HepG2 (cell line): ENCODE results near the gene TGM1. TPM values are rescaled to one million over a fixed set of nuclear protein-coding genes. Genes with fewer than 3 reads are reported as not detected.
A peak's percentile ranks its signal among the peaks of the same experiment; 100 is the strongest.

ENCODE experiments used
- IRF1 ChIP-seq: sonication (generic); formaldehyde crosslinking; IDR thresholded peaks from 2 replicates; pipeline ENCODE4 v1.4.0; 2020; ENCODE audit warnings: low read depth, mild to moderate bottlenecking, missing genetic modification reagents
- KAT8 ChIP-seq: IDR thresholded peaks from 2 replicates; pipeline ENCODE4 v1.6.1; 2016; ENCODE audit warnings: missing genetic modification reagents, missing compliant biosample characterization
- KDM1A ChIP-seq: IDR thresholded peaks from 2 replicates; pipeline ENCODE4 v1.6.1; 2016; ENCODE audit warnings: missing compliant biosample characterization
- NFRKB ChIP-seq: fragments of 450-650 bp; IDR thresholded peaks from 2 replicates; pipeline ENCODE4 v1.6.1; 2017
- NFYB ChIP-seq: sonication (generic); formaldehyde crosslinking; IDR thresholded peaks from 2 replicates; pipeline ENCODE4 v1.4.0; 2020; ENCODE audit warnings: missing genetic modification reagents
- PHF20 ChIP-seq: sonication (generic); formaldehyde crosslinking; IDR thresholded peaks from 2 replicates; pipeline ENCODE4 v1.5.0; 2020; ENCODE audit warnings: mild to moderate bottlenecking, missing genetic modification reagents
- POLR2A ChIP-seq, 2 experiments: IDR thresholded peaks; 2 replicates each; pipeline ENCODE4 v1.6.1; 2011; ENCODE audit warnings: low read depth in 2 of 2, low read length in 2 of 2, mild to moderate bottlenecking in 1 of 2, moderate library complexity in 1 of 2; ENCODE audit not compliant: insufficient read depth in 1 of 2
- SCMH1 ChIP-seq: sonication (generic); formaldehyde crosslinking; IDR thresholded peaks from 2 replicates; pipeline ENCODE4 v1.9.0; 2021; ENCODE audit warnings: missing genetic modification reagents, mild to moderate bottlenecking, borderline replicate concordance
- U2AF1 ChIP-seq: fragments of 200-400 bp; formaldehyde crosslinking; optimal IDR thresholded peaks from 2 replicates; pipeline ENCODE3; 2017; ENCODE audit warnings: mild to moderate bottlenecking, low read depth, low read length
- WIZ ChIP-seq: sonication (generic); formaldehyde crosslinking; IDR thresholded peaks from 2 replicates; pipeline ENCODE4 v1.5.1; 2020; ENCODE audit warnings: mild to moderate bottlenecking, missing genetic modification reagents
- ZNF280D ChIP-seq: sonication (generic); formaldehyde crosslinking; IDR thresholded peaks from 2 replicates; pipeline ENCODE4 v1.5.1; 2020; ENCODE audit warnings: mild to moderate bottlenecking, missing genetic modification reagents
- ZNF432 ChIP-seq: sonication (generic); formaldehyde crosslinking; IDR thresholded peaks from 2 replicates; pipeline ENCODE4 v1.5.0; 2020; ENCODE audit warnings: missing genetic modification reagents, mild to moderate bottlenecking, borderline replicate concordance
- ZNF512 ChIP-seq: sonication (generic); formaldehyde crosslinking; IDR thresholded peaks from 2 replicates; pipeline ENCODE4 v1.4.0; 2020; ENCODE audit warnings: mild to moderate bottlenecking, missing genetic modification reagents
- ZNF549 ChIP-seq: sonication (generic); formaldehyde crosslinking; IDR thresholded peaks from 2 replicates; pipeline ENCODE4 v1.5.0; 2020; ENCODE audit warnings: missing genetic modification reagents
- ZNF75D ChIP-seq: sonication (generic); formaldehyde crosslinking; IDR thresholded peaks from 2 replicates; pipeline ENCODE4 v1.8.1; 2023; ENCODE audit warnings: missing genetic modification reagents, mild to moderate bottlenecking, borderline replicate concordance
- ZNF879 ChIP-seq: sonication (generic); formaldehyde crosslinking; IDR thresholded peaks from 2 replicates; pipeline ENCODE4 v1.8.1; 2023; ENCODE audit warnings: missing genetic modification reagents
- polyA plus RNA-seq, 8 experiments: library from polyadenylated mRNA; depleted of rRNA in 3 of 8; stranded (reverse) in 7 of 8; unstranded in 1 of 8; fragments of >200 nt; fragmentation: Illumina TruSeq in 4 of 8; extraction: Trizol in 4 of 8; gene quantifications; 2 replicates each; pipeline versions ENCODE4 v1.2.1 to v1.2.3, GENCODE V29; 2011 to 2016; ENCODE audit warnings: low read depth in 4 of 8, missing spikeins in 1 of 8, mixed read lengths in 1 of 8; ENCODE audit not compliant: insufficient read depth in 1 of 8
- total RNA-seq, 5 experiments: library from RNA; depleted of rRNA; stranded (reverse); fragments of >200 nt; fragmentation: Illumina TruSeq; extraction: Trizol; gene quantifications; 2 replicates each; pipeline ENCODE4 v1.2.3, GENCODE V29; 2016; ENCODE audit warnings: low read depth in 1 of 5
- TF ChIP-seq, protein P1 (sequence below): sonication (generic); formaldehyde crosslinking; IDR thresholded peaks from 2 replicates; pipeline ENCODE4 v1.4.0; 2020; ENCODE audit warnings: missing genetic modification reagents, borderline replicate concordance
- TF ChIP-seq, protein P2 (sequence below): IDR thresholded peaks from 2 replicates; pipeline ENCODE4 v1.6.1; 2016

The TGM1 gene
- total and polyA plus RNA-seq, 2 of the 13 experiments (the other 11 are each of a cell fraction or from before 2014, with no cell fraction given): 3.2 to 10.6 TPM

- no peak for TF ChIP-seq ZNF432
- peak; percentile 44 for TF ChIP-seq U2AF1
- no peak; the same call in 1 of the 2 replicates for TF ChIP-seq ZNF879 (CRISPR knock-in tag)
- TF ChIP-seq ZNF280D (CRISPR knock-in tag): peak; percentile 99
- TF ChIP-seq NFYB (CRISPR knock-in tag): peak; percentile 59; the same call in 1 of the 2 replicates
- TF ChIP-seq POLR2A (IDR thresholded peaks at IDR 0.05; ENCODE audit: insufficient read depth in 1 of 2, low read depth in 2 of 2, low read length in 2 of 2): peak in 1 of 2 experiments; percentile 88; a peak in 2 of 4 replicates
- peak; percentile 90 for TF ChIP-seq ZNF549
- TF ChIP-seq, protein P1, sequence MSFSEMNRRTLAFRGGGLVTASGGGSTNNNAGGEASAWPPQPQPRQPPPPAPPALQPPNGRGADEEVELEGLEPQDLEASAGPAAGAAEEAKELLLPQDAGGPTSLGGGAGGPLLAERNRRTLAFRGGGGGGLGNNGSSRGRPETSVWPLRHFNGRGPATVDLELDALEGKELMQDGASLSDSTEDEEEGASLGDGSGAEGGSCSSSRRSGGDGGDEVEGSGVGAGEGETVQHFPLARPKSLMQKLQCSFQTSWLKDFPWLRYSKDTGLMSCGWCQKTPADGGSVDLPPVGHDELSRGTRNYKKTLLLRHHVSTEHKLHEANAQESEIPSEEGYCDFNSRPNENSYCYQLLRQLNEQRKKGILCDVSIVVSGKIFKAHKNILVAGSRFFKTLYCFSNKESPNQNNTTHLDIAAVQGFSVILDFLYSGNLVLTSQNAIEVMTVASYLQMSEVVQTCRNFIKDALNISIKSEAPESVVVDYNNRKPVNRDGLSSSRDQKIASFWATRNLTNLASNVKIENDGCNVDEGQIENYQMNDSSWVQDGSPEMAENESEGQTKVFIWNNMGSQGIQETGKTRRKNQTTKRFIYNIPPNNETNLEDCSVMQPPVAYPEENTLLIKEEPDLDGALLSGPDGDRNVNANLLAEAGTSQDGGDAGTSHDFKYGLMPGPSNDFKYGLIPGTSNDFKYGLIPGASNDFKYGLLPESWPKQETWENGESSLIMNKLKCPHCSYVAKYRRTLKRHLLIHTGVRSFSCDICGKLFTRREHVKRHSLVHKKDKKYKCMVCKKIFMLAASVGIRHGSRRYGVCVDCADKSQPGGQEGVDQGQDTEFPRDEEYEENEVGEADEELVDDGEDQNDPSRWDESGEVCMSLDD (CRISPR knock-in tag): peak; percentile 90
- TF ChIP-seq SCMH1 (CRISPR knock-in tag): no peak
- no peak for TF ChIP-seq PHF20
- TF ChIP-seq KDM1A (CRISPR knock-in tag): peak; percentile 6; the same call in 1 of the 2 replicates
- no peak; the same call in 1 of the 2 replicates for TF ChIP-seq ZNF75D (CRISPR knock-in tag)
- TF ChIP-seq NFRKB: no peak
- TF ChIP-seq KAT8 (CRISPR knock-in tag): peak; percentile 100
- no peak for TF ChIP-seq IRF1 (CRISPR knock-in tag)
- TF ChIP-seq, protein P2, sequence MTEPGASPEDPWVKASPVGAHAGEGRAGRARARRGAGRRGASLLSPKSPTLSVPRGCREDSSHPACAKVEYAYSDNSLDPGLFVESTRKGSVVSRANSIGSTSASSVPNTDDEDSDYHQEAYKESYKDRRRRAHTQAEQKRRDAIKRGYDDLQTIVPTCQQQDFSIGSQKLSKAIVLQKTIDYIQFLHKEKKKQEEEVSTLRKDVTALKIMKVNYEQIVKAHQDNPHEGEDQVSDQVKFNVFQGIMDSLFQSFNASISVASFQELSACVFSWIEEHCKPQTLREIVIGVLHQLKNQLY (CRISPR knock-in tag): no peak; the same call in 1 of the 2 replicates
- TF ChIP-seq ZNF512: peak; percentile 88; the same call in 1 of the 2 replicates
- peak; percentile 78 for TF ChIP-seq WIZ (CRISPR knock-in tag)
These were observed 36.5 kb upstream of the TGM1 start, which contains the start of the genes DHRS1 and NOP9 (continued) for GRCh38 chr14:24299255-24300191.
